Esophagus muscularis mucosa (tissue), 4 donors: ENCODE results near the gene FILIP1L. TPM values are rescaled to one million over a fixed set of nuclear protein-coding genes. Genes with fewer than 3 reads are reported as not detected.
A peak's percentile ranks its signal among the peaks of the same experiment; 100 is the strongest.

Experiments used
- DNase-seq: peaks from one replicate; pipeline ENCODE4 v3.0.0-alpha.2; 2017; ENCODE audit errors: extremely low spot score
- H3K27ac ChIP-seq, 4 donors: fragments of 200-600 bp; sonication (generic); replicated peaks in 1 of 4; 1 replicate in 3 of 4; 2 replicates in 1 of 4; pipeline ENCODE4 v1.5.1; 2016 to 2019; ENCODE audit warnings: mild to moderate bottlenecking in 1 of 4
- H3K27me3 ChIP-seq, 4 donors: fragments of 200-600 bp; sonication (generic); one replicate each; pipeline versions ENCODE4 v1.5.1 to v1.6.0; 2016 to 2019
- H3K36me3 ChIP-seq, 4 donors: fragments of 200-600 bp; sonication (generic); one replicate each; pipeline ENCODE4 v1.5.1; 2016 to 2019
- H3K4me1 ChIP-seq, 4 donors: fragments of 200-600 bp; sonication (generic); one replicate each; pipeline ENCODE4 v1.5.1; 2016 to 2019
- H3K4me3 ChIP-seq, 4 donors: fragments of 200-600 bp; sonication (generic); 1 replicate in 2 of 4; 2 replicates in 2 of 4; pipeline ENCODE4 v1.5.1; 2016 to 2019; ENCODE audit warnings: mild to moderate bottlenecking in 4 of 4, moderate library complexity in 1 of 4
- H3K9me3 ChIP-seq, 4 donors: fragments of 200-600 bp; sonication (generic); 1 replicate in 3 of 4; 2 replicates in 1 of 4; pipeline ENCODE4 v1.5.1; 2016 to 2019
- CTCF ChIP-seq, 3 experiments: fragments of 200-600 bp in 2 of 3; fragments of 450-650 bp in 1 of 3; sonication (generic) in 2 of 3; IDR thresholded peaks; one replicate each; pipeline ENCODE4 v1.5.1; 2017 to 2019; ENCODE audit warnings: antibody characterized with exemption in 3 of 3, mild to moderate bottlenecking in 2 of 3, moderate library complexity in 1 of 3
- EP300 ChIP-seq: sonication (generic); formaldehyde crosslinking; IDR thresholded peaks from one replicate; pipeline ENCODE4 v1.6.1; 2017; ENCODE audit warnings: antibody characterized with exemption
- POLR2A ChIP-seq: fragments of 450-650 bp; IDR thresholded peaks from one replicate; pipeline ENCODE4 v1.6.1; 2017; ENCODE audit warnings: antibody characterized with exemption, moderate library complexity, mild to moderate bottlenecking, low read depth
- POLR2AphosphoS5 ChIP-seq, 2 donors: sonication (generic); formaldehyde crosslinking; IDR thresholded peaks; one replicate each; pipeline ENCODE4 v1.6.1; 2017; ENCODE audit warnings: antibody characterized with exemption in 2 of 2
- WGBS: methylation state at CpG from one replicate; pipeline ENCODE4 v1.1.5; 2018; 5-methylcytosine and 5-hydroxymethylcytosine counted together
- intact Hi-C: fragments of 100-400 bp; cut with DNase I; formaldehyde crosslinking; loops from one replicate; pipeline ENCODE4 v1.15.1; 2023
- total RNA-seq, 4 donors: library from RNA; depleted of rRNA; stranded (reverse); fragments of >200 nt; gene quantifications; one replicate each; pipeline versions ENCODE4 v1.1.0 to v1.2.1, GENCODE V29; 2016

FILIP1L gene
- total RNA-seq, 4 donors from 2014 or later: 120 to 134 (median 127) TPM

DNA sequence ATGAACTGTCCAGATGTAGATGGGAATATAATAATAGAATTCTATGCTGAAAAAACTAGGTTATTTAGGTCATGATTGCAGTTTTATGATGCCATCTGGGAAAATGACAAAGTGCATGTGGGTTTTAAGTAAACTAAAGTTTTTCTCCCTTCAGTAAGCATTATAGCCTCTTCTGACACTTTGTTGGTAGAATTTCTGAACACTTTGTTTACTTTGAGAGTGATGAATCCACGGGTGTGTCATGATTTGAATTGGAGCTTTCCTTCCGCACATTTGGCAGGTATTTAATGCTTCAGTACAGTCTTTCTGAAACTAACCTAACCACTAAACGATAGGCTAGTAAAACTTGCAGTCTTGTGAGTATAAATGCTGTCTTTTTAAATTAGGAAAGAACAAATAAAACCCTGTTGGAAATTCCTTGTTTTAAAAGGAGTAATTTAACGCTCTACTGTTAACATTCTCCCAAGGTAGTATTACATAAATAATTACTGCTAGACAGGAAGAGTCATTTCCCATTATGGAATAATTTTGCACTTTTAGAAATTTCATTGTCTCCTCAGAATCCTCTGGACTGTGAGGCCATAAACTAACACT lies 7.0 kb downstream of the FILIP1L start:
- no peaks in the 10 kb centered on the region for H3K36me3 ChIP-seq
- WGBS: 23% methylated on average over 4 of the region's 4 CpGs
- peaks cover 64 to 93% (median 82%) of the 10 kb centered on the region in 4 donors for H3K4me1 ChIP-seq
- no peak overlapping the region for H3K4me3 ChIP-seq
- no peaks in the 10 kb centered on the region for H3K27me3 ChIP-seq
- intact Hi-C loops: no loop called here
- H3K9me3 ChIP-seq: no peaks in the 10 kb centered on the region
- no peak for TF ChIP-seq CTCF (IDR thresholded peaks at IDR 0.05)
- no peak for TF ChIP-seq EP300
- no peak for TF ChIP-seq POLR2AphosphoS5 (IDR thresholded peaks at IDR 0.05)
- no peak for TF ChIP-seq POLR2A
- H3K27ac ChIP-seq: peak overlapping the region; percentile 30 to 53 (median 50)
- DNase-seq: no peak

GRCh38 chr3:100106531-100107141 lies 7.7 kb downstream of the FILIP1L start:
- intact Hi-C loops: no loop called here
- no peaks in the 10 kb centered on the region for H3K27me3 ChIP-seq
- TF ChIP-seq POLR2AphosphoS5 (IDR thresholded peaks at IDR 0.05): no peak
- TF ChIP-seq CTCF (IDR thresholded peaks at IDR 0.05): no peak
- no peak for TF ChIP-seq POLR2A
- no peak for TF ChIP-seq EP300
- DNase-seq: no peak
- no peak overlapping the region for H3K4me3 ChIP-seq
- peaks cover 64 to 92% (median 78%) of the 10 kb centered on the region in 4 donors for H3K4me1 ChIP-seq
- peak overlapping the region; percentile 30 to 53 (median 50) for H3K27ac ChIP-seq
- H3K9me3 ChIP-seq: no peaks in the 10 kb centered on the region
- no peaks in the 10 kb centered on the region for H3K36me3 ChIP-seq

GRCh38 chr3:100106094-100106493 lies 8.2 kb downstream of the FILIP1L start:
- Histone ChIP-seq H3K4me3 (no peak overlapping the region), H3K9me3 (no peaks in the 10 kb centered on the region), H3K4me1 (peaks cover 64 to 88% (median 78%) of the 10 kb centered on the region in 4 donors), H3K36me3 (no peaks in the 10 kb centered on the region), H3K27me3 (no peaks in the 10 kb centered on the region), H3K27ac (peak overlapping the region; percentile 23 to 53 (median 40))
- DNase-seq: no peak
- intact Hi-C loops: no loop called here
- TF ChIP-seq CTCF (IDR thresholded peaks at IDR 0.05) (no peak), POLR2A (no peak)

DNA sequence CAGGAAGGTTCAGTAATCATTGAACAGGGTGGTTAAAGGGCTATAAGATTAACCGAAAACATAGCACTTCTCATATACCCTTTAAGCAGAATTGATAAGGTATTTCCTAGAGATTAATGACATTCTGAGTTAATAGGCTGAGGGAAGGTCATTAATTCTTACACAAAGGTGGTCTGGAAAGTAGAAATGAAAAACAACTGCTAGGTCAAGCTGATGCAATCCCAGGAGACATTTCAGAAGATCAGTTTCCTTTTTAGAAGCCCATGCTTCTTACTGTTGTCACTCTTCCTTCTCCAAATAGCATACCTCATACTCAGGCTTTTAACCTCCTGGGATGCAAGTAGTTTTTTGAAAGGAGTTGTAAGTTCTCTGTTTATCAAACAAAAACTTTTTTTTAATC lies 8.8 kb downstream of the FILIP1L start:
- TF ChIP-seq CTCF (IDR thresholded peaks at IDR 0.05) (no peak), POLR2A (no peak), EP300 (no peak), POLR2AphosphoS5 (IDR thresholded peaks at IDR 0.05) (no peak)
- peaks cover 62 to 82% (median 72%) of the 10 kb centered on the region in 4 donors for H3K4me1 ChIP-seq
- no peak for DNase-seq
- intact Hi-C loops: no loop called here
- H3K27ac ChIP-seq: peak overlapping the region; percentile 23 to 51 (median 40)
- H3K9me3 ChIP-seq: no peaks in the 10 kb centered on the region
- H3K27me3 ChIP-seq: no peaks in the 10 kb centered on the region
- H3K4me3 ChIP-seq: no peak overlapping the region
- no peaks in the 10 kb centered on the region for H3K36me3 ChIP-seq
- WGBS: 84% methylated on average over 1 of the region's 1 CpG
